Heart right ventricle (tissue), 16 donors: ENCODE measurements around the gene ATG4B. TPM values are rescaled to one million over a fixed set of nuclear protein-coding genes. Genes with fewer than 3 reads are reported as not detected.

Source experiments
- ATAC-seq, 8 donors: fragments of 200-7000 bp; cut with Tn5 transposase; one replicate each; pipeline ENCODE4 v1.9.1; 2020; ENCODE audit warnings: mild to moderate bottlenecking in 8 of 8, moderate library complexity in 8 of 8, moderate number of reproducible peaks in 1 of 8
- DNase-seq, 2 donors: peaks; one replicate each; pipeline ENCODE4 v3.0.0-alpha.2; 2020
- H3K27ac ChIP-seq, 10 donors: fragments of 200-600 bp; sonication (generic) in 2 of 10; one replicate each; pipeline versions ENCODE4 v1.5.0 to v1.8.0; 2020 to 2022; ENCODE audit warnings: mild to moderate bottlenecking in 3 of 10
- H3K27me3 ChIP-seq, 7 donors: fragments of 200-600 bp; one replicate each; pipeline ENCODE4 v1.8.0; 2021 to 2022; ENCODE audit warnings: mild to moderate bottlenecking in 2 of 7
- H3K36me3 ChIP-seq, 9 donors: fragments of 200-600 bp; sonication (generic) in 1 of 9; one replicate each; pipeline versions ENCODE4 v1.5.0 to v1.8.0; 2020 to 2022; ENCODE audit warnings: mild to moderate bottlenecking in 2 of 9
- H3K4me1 ChIP-seq, 9 donors: fragments of 200-600 bp; sonication (generic) in 1 of 9; one replicate each; pipeline versions ENCODE4 v1.5.0 to v1.8.0; 2020 to 2022; ENCODE audit warnings: mild to moderate bottlenecking in 4 of 9
- H3K4me3 ChIP-seq, 10 donors: fragments of 200-600 bp; sonication (generic) in 2 of 10; one replicate each; pipeline versions ENCODE4 v1.5.0 to v1.8.0; 2020 to 2022; ENCODE audit warnings: mild to moderate bottlenecking in 7 of 10, moderate library complexity in 2 of 10
- H3K9me3 ChIP-seq, 11 donors: fragments of 200-600 bp in 10 of 11; sonication (generic) in 2 of 11; one replicate each; pipeline versions ENCODE4 v1.5.0 to v1.8.0; 2013 to 2022; ENCODE audit warnings: mild to moderate bottlenecking in 2 of 11, control low read depth in 1 of 11, moderate library complexity in 1 of 11
- CTCF ChIP-seq, 9 donors: fragments of 200-600 bp; sonication (generic) in 2 of 9; IDR thresholded peaks; one replicate each; pipeline versions ENCODE4 v1.5.0 to v1.8.0; 2021 to 2022; ENCODE audit warnings: antibody characterized with exemption in 9 of 9, mild to moderate bottlenecking in 5 of 9, moderate library complexity in 1 of 9
- WGBS, 2 donors: extraction: QIAGEN DNeasy Blood & Tissue Kit; methylation state at CpG; one replicate each; pipeline ENCODE4 v1.1.7; 2013; ENCODE audit warnings: inconsistent platforms in 1 of 2; 5-methylcytosine and 5-hydroxymethylcytosine counted together
- intact Hi-C, 10 donors: fragments of 100-400 bp; cut with DNase I; formaldehyde crosslinking; loops; one replicate each; pipeline versions ENCODE4 v1.11.1 to v1.14.2; 2022
- polyA plus RNA-seq, 2 donors: library from polyadenylated mRNA; stranded (reverse); fragments of 200-250 nt; gene quantifications; one replicate each; pipeline ENCODE4 v1.2.3, GENCODE V29; 2013
- total RNA-seq, 10 donors: library from RNA; stranded (reverse); fragmentation: NEBNext Ultra II Directional in 3 of 10; extraction: Animal tissue kit (Norgen Biotek cat#: 25700) in 3 of 10; gene quantifications; one replicate each; pipeline versions ENCODE4 v1.2.1 to v1.2.4, GENCODE V29; 2021 to 2023
- donor health status: Arrhythmogenic right ventricular cardiomyopathy.
- donor health status: ischemic (EF 13 %, LVEDD 7.1; RV severe dilation, severe dysfunction).
- donor health status: healthy with polysubstance abuse.
- donor health status: DM: no; HTN: yes; CAD: no.
- donor health status: DM: no; HTN: no; CAD: no.
- donor health status: ischemic (EF 25% LVEDD 6.9; RV normal size, moderate dysfunction).
- donor health status: ischemic (EF 25% LVEDD 5.7; RV mildly dilated, moderate dysfunction).
- donor health status: healthy.
- donor health status: DM: yes; HTN: yes; CAD: no.
- donor health status: Ischemic cardiomyopathy.
- donor health status: ischemic (EF 35%, LVEDD 5.7; RV mildly dilated, moderate dysfunction).
- donor health status: nonischemic (EF 11% LVEDD 7.7; RV severe dilation, severe dysfunction).
- donor health status: DM: yes; HTN: yes; CAD: no.
- donor health status: PGD.
- donor health status: ischemic (EF 29% LVEDD 5.4; RV normal size, mild dysfunction).
- donor health status: nonischemic (EF 23%, LVEDD 6.1; RV moderate dilation, normal function).

ATG4B gene
- total and polyA plus RNA-seq, 12 donors, result 34.7 to 55.7 (median 42.8) TPM

DNA sequence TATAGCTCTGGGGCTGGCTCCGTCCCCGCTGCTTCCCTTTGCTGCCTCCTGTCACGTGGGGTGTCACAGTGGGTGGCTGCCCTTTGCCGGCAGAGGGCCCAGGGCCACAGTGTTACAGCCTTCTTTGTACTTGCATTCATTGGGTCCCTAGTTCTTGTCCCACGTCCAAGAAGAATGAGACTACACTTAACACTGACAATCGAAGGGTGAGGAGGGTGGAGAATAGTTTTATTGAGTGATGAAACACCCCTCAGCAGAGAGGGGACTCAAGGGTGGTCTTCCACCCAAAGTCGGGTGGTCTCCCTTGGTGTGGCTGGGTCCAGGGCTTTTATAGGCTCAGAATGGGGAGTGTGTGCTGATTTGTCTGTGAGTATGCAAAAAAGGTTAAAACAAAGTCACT, 1.9 kb downstream of the ATG4B start:
- H3K4me1 ChIP-seq, result peaks cover 17 to 66% (median 50%) of the 10 kb centered on the region in 9 donors
- TF ChIP-seq CTCF (IDR thresholded peaks at IDR 0.05), result no peak
- H3K9me3 ChIP-seq, result peaks cover 0 to 8% (median 0%) of the 10 kb centered on the region in 11 donors
- peak overlapping the region in 3 of 10 donors; percentile 12 to 94 (median 87) for H3K4me3 ChIP-seq
- no peak for ATAC-seq
- no peak overlapping the region for H3K27ac ChIP-seq
- intact Hi-C loops, result loop anchor here in 2 of 10 donors (5.0 kb wide), 2 partner anchors 48 to 132 kb away; partner anchors contain the start of genes DTYMK (in 1 of the 2) and STK25 (in 1 of the 2)
- peaks cover 0 to 20% (median 0%) of the 10 kb centered on the region in 9 donors for H3K36me3 ChIP-seq
- DNase-seq, result no peak
- 95 to 97% methylated on average over 7 of the region's 7 CpGs for WGBS, 2 donors
- H3K27me3 ChIP-seq, result no peaks in the 10 kb centered on the region

GRCh38 chr2:241640165-241640795, 2.8 kb downstream of the ATG4B start:
- DNase-seq, result no peak
- H3K4me1 ChIP-seq, result peaks cover 17 to 57% (median 47%) of the 10 kb centered on the region in 9 donors
- H3K9me3 ChIP-seq, result peaks cover 0 to 8% (median 0%) of the 10 kb centered on the region in 11 donors
- no peaks in the 10 kb centered on the region for H3K27me3 ChIP-seq
- 89 to 93% methylated on average over 8 of the region's 8 CpGs for WGBS, 2 donors
- no peak for TF ChIP-seq CTCF (IDR thresholded peaks at IDR 0.05)
- no peak for ATAC-seq
- intact Hi-C loops, result no loop called here
- H3K27ac ChIP-seq, result peak overlapping the region in 1 of 10 donors; percentile 6
- H3K4me3 ChIP-seq, result no peak overlapping the region
- peaks cover 0 to 14% (median 0%) of the 10 kb centered on the region in 9 donors for H3K36me3 ChIP-seq

- peaks cover 13 to 52% (median 41%) of the 10 kb centered on the region in 9 donors for H3K4me1 ChIP-seq
- ATAC-seq (no peak), DNase-seq (no peak)
- no peak for TF ChIP-seq CTCF (IDR thresholded peaks at IDR 0.05)
- H3K4me3 ChIP-seq, result no peak overlapping the region
- H3K27ac ChIP-seq, result no peak overlapping the region
- H3K27me3 ChIP-seq, result no peaks in the 10 kb centered on the region
- peaks cover 0 to 8% (median 0%) of the 10 kb centered on the region in 11 donors for H3K9me3 ChIP-seq
- intact Hi-C loops, result no loop called here
- H3K36me3 ChIP-seq, result peaks cover 0 to 19% (median 0%) of the 10 kb centered on the region in 9 donors
- WGBS, 2 donors, result 31 to 44% methylated on average over 2 of the region's 2 CpGs
Measured at GRCh38 chr2:241641631-241642030, 4.1 kb downstream of the ATG4B start.

GRCh38 chr2:241645056-241645914, 7.8 kb downstream of the ATG4B start:
- no peak for TF ChIP-seq CTCF (IDR thresholded peaks at IDR 0.05)
- Histone ChIP-seq H3K27me3 (no peaks in the 10 kb centered on the region), H3K4me3 (no peak overlapping the region), H3K4me1 (peaks cover 10 to 60% (median 26%) of the 10 kb centered on the region in 9 donors), H3K27ac (no peak overlapping the region), H3K36me3 (peaks cover 0 to 13% (median 0%) of the 10 kb centered on the region in 9 donors), H3K9me3 (no peaks in the 10 kb centered on the region)
- ATAC-seq, result peak in 2 of 8 donors; percentile 20 to 21
- intact Hi-C loops, result no loop called here
- DNase-seq, result no peak
- WGBS, 2 donors, result 88% methylated on average over 26 of the region's 26 CpGs
